Stimulated activated CD8-positive, alpha-beta memory T cell treated with anti-CD3 and anti-CD28 coated beads, Interleukin-4, amount 100 ng/mL, for 48 hours (primary cell): ENCODE data around the gene BUD31.
"Not testable (repeated sequence)": the region's sequence is repeated elsewhere in the genome, so short reads cannot be mapped to it uniquely, and the experiment has no call there.

Source experiments
- DNase-seq: peaks from one replicate; pipeline ENCODE4 v3.0.0-alpha.2; 2020

BUD31 gene

DNA sequence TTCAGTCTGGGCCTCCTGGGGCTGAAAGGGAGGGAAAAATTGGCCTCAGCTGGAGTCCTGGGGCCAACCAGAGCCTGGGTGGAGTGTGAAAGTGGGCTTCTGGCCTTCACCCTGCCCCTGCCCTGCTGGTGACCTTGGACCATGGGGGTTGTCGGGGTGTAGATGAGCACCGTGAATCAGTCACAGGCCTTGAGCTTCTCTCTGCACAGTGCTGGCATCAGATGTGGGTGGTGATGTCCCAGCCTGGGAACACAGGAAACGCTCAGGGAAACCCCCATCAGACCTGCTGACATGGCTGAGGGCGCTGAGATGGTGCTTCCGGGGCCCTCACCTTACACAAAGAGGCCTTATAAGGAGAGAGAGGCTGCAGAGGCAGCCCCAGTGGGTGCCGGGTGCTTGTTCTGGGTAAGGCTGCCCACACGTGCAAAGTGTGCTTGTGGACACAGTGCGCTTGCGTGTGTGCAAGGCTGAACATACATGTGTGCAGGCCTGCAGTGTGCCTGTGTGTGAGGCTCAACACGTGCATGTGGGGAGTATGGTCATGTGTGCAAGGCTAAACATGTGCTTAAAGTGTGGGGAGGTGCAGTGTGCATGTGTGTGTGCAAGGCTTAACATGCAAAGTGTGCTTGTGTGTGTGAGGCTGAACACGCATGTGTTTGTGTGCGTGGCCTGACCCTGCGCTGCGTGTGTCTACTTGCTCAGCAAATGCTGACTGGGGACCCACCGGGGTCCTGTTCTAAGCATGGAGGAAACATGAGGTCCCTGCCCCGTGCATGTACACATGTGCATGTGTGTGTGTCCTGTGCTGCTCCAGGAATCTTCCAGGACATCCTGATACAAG is 27.7 kb upstream of the BUD31 start:
- peak; percentile 89 for DNase-seq

DNA sequence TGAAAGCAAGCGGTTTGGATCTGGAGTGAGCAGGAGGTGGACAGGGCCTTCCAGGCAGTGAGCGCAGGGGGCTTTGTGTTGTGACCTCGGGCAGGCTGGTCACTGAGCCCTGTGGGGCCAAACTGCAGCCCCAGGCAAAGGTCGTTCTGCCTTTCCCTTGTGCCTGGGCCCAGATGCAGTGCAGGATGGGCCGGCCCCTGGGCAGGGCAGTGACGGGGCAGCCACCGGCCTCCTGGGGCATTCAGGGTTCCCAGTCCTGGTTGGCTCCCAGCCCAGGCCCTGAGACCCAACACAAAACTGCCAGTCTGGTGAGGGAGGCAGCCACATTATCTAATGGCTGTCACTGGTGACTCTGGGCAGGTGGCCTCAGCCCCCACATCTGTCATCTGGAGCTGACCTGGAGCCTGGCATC is 27.1 kb upstream of the BUD31 start:
- no peak for DNase-seq

- DNase-seq, result no peak
Measured at GRCh38 chr7:99383203-99383602, 25.6 kb upstream of the BUD31 start.

GRCh38 chr7:99383791-99384370 is 24.9 kb upstream of the BUD31 start:
- DNase-seq, result no peak

DNA sequence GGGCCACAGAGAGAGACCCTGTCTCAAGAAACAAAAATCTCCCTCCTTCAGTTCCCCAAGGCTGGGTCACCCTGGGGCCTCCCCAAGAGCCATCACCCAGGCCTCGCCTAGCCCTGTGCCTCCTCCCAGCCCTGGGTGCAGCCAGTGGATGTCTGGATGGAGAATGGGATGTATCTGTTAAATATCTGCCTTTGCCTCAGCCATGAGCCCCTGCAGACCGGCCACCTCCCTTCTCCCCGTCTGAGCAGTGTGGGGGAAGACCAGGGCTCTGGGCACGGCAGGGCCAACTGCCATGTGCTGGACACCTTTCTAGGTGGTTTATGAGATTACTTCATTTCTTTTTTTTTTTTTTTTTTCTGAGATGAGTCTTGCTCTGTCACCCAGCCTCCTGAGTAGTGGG is 24.2 kb upstream of the BUD31 start:
- DNase-seq, result no peak

- no peak for DNase-seq
Measured at GRCh38 chr7:99385564-99385963, 23.2 kb upstream of the BUD31 start.

- DNase-seq, result no peak
Measured at GRCh38 chr7:99386584-99387238, 22.1 kb upstream of the BUD31 start.

GRCh38 chr7:99387239-99387635 is 21.5 kb upstream of the BUD31 start:
- not testable (repeated sequence) for DNase-seq

DNA sequence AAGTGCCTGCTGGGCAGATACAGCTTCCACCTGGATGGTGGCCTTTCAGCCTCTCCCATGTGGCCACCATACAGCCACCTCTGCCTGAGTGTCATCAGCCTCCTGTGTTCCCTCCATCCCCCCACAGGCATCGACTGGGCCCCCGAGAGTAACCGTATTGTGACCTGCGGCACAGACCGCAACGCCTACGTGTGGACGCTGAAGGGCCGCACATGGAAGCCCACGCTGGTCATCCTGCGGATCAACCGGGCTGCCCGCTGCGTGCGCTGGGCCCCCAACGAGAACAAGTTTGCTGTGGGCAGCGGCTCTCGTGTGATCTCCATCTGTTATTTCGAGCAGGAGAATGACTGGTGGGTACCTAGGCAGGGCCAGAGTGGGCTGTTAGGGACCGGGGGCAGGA is 20.9 kb upstream of the BUD31 start:
- DNase-seq, result no peak

- no peak for DNase-seq
Measured at GRCh38 chr7:99389772-99390171, 19.0 kb upstream of the BUD31 start.

DNA sequence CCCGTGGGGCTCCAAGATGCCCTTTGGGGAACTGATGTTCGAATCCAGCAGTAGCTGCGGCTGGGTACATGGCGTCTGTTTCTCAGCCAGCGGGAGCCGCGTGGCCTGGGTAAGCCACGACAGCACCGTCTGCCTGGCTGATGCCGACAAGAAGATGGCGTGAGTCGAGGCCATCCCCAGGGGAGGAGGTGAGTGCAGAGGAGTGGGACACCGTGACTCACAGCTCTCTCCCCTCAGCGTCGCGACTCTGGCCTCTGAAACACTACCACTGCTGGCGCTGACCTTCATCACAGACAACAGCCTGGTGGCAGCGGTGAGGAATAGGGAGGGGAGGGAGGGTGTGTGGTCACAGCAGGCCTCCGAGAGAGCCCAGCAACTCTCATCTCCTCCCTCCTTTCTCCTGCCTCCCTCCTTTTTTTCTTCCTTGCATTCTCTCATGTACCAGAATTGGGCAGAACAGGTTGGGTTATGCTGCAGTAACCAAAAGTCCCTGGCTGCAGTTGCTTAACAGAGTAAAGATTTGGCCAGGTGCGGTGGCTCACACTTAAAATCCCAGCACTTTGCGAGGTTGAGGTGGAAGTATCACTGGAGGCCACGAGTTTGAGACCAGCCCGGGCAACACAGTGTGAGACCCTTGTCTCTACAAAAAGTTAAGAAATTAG is 17.7 kb upstream of the BUD31 start:
- DNase-seq, result no peak

- no peak for DNase-seq
Measured at GRCh38 chr7:99392046-99392445, 16.7 kb upstream of the BUD31 start.

- peak; percentile 83 for DNase-seq
Measured at GRCh38 chr7:99392659-99393354, 16.0 kb upstream of the BUD31 start.

GRCh38 chr7:99393355-99394187 is 15.2 kb upstream of the BUD31 start:
- DNase-seq, result no peak

DNA sequence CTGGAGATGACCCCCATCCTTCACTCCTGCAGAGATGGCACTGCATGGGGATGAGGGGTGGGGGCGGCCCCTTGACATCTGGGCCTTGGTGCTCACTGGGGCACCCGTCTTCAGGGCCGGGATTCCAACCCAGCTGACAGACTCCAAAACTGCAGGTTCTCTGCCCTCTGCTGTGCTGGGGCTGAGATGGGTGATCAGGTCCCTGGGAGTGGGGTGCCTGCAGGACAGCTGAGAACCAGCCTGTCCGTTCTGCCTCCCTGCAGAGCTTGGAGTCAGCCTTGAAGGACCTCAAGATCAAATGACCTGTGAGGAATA is 14.6 kb upstream of the BUD31 start:
- DNase-seq, result no peak

GRCh38 chr7:99395616-99396327 is 13.0 kb upstream of the BUD31 start:
- DNase-seq, result no peak

GRCh38 chr7:99396418-99397296 is 12.1 kb upstream of the BUD31 start:
- no peak for DNase-seq

DNA sequence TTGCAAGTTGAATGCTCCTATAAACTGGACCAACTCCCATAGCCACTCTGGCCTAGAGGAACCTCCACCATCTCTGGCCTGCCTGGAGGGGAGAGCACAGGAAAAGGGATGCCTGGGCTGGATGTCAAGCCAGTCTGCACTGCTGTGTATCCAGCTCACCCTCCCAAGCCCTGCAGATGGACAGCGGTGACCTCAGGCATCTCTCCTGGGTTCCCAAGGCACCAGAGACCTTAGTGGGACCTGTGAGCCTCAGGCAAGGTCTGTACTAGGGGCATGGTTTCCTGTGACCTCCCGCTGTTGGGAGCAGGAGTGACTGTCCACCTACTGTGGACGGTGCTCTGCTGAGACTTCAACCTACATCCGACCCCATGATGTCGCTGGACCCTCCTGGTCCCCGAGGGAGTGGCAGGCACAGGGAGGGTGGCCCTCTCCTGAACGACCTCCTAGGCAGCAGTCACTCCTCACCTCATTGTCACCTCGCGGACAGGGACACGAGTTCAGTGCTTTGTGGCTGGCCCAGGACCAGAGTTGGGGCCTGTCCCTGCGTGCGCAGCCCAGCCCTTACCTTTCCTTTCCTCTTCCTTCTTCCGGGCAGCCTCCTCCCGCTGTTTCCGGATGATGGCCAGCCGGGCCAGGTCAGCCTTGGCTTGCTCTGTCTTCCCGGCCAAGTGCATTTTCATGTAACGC is 11.3 kb upstream of the BUD31 start:
- no peak for DNase-seq

GRCh38 chr7:99398891-99399445 is 9.8 kb upstream of the BUD31 start:
- DNase-seq, result no peak

GRCh38 chr7:99399597-99399996 is 9.2 kb upstream of the BUD31 start:
- DNase-seq, result no peak
